ENCODE measurements around the gene MICAL1.

The MICAL1 gene

GRCh38 chr6:109480993-109481480 lies 25.5 kb upstream of the MICAL1 start:
- no peaks in the 10 kb centered on the region for H3K9me3 Mint-ChIP-seq
- H3K36me3 Mint-ChIP-seq (ENCODE audit: low read depth) = peaks cover 40% of the 10 kb centered on the region
- TF ChIP-seq CTCF (IDR thresholded peaks at IDR 0.05; ENCODE audit: unreplicated experiment in 3 of 3) = no peak
- peak overlapping the region in 1 of 3 experiments; percentile 85 for H3K27ac Mint-ChIP-seq
- peaks cover 63% of the 10 kb centered on the region for H3K4me1 Mint-ChIP-seq
- peak overlapping the region; percentile 91 to 96 (median 96) for H3K4me3 Mint-ChIP-seq
- no peaks in the 10 kb centered on the region for H3K27me3 Mint-ChIP-seq (ENCODE audit: low read depth)

- Mint-ChIP-seq H3K27me3 (ENCODE audit: low read depth) (no peaks in the 10 kb centered on the region), H3K9me3 (no peaks in the 10 kb centered on the region), H3K27ac (peak overlapping the region; percentile 88 to 98 (median 92)), H3K4me3 (peak overlapping the region; percentile 22 to 73 (median 69)), H3K36me3 (ENCODE audit: low read depth) (peaks cover 55% of the 10 kb centered on the region), H3K4me1 (peaks cover 52% of the 10 kb centered on the region)
- TF ChIP-seq CTCF (IDR thresholded peaks at IDR 0.05; ENCODE audit: unreplicated experiment in 3 of 3) = no peak
Measured at GRCh38 chr6:109478841-109479624, 23.5 kb upstream of the MICAL1 start.

GRCh38 chr6:109478222-109478805 lies 22.7 kb upstream of the MICAL1 start:
- no peaks in the 10 kb centered on the region for H3K9me3 Mint-ChIP-seq
- peaks cover 60% of the 10 kb centered on the region for H3K36me3 Mint-ChIP-seq (ENCODE audit: low read depth)
- H3K4me1 Mint-ChIP-seq = peaks cover 48% of the 10 kb centered on the region
- H3K27ac Mint-ChIP-seq = peak overlapping the region; percentile 88 to 98 (median 92)
- no peaks in the 10 kb centered on the region for H3K27me3 Mint-ChIP-seq (ENCODE audit: low read depth)
- no peak for TF ChIP-seq CTCF (IDR thresholded peaks at IDR 0.05; ENCODE audit: unreplicated experiment in 3 of 3)
- H3K4me3 Mint-ChIP-seq = peak overlapping the region; percentile 22 to 73 (median 69)

GRCh38 chr6:109477725-109478124 lies 22.2 kb upstream of the MICAL1 start:
- H3K4me3 Mint-ChIP-seq = peak overlapping the region; percentile 46 to 69 (median 63)
- peak overlapping the region; percentile 88 to 98 (median 92) for H3K27ac Mint-ChIP-seq
- H3K4me1 Mint-ChIP-seq = peaks cover 48% of the 10 kb centered on the region
- TF ChIP-seq CTCF (IDR thresholded peaks at IDR 0.05; ENCODE audit: unreplicated experiment in 3 of 3) = no peak
- H3K9me3 Mint-ChIP-seq = no peaks in the 10 kb centered on the region
- H3K27me3 Mint-ChIP-seq (ENCODE audit: low read depth) = no peaks in the 10 kb centered on the region
- peaks cover 65% of the 10 kb centered on the region for H3K36me3 Mint-ChIP-seq (ENCODE audit: low read depth)

- H3K9me3 Mint-ChIP-seq = no peaks in the 10 kb centered on the region
- TF ChIP-seq CTCF (IDR thresholded peaks at IDR 0.05; ENCODE audit: unreplicated experiment in 3 of 3) = no peak
- H3K27ac Mint-ChIP-seq = peak overlapping the region; percentile 88 to 98 (median 92)
- H3K36me3 Mint-ChIP-seq (ENCODE audit: low read depth) = peaks cover 67% of the 10 kb centered on the region
- H3K4me1 Mint-ChIP-seq = peaks cover 43% of the 10 kb centered on the region
- H3K27me3 Mint-ChIP-seq (ENCODE audit: low read depth) = no peaks in the 10 kb centered on the region
- no peak overlapping the region for H3K4me3 Mint-ChIP-seq
Measured at GRCh38 chr6:109477184-109477583, 21.6 kb upstream of the MICAL1 start.

All from nephron (organoid).